Measurements from ENCODE around the gene NEIL1. TPM values are rescaled to one million over a fixed set of nuclear protein-coding genes. Genes with fewer than 3 reads are reported as not detected.

Gene NEIL1
- total RNA-seq, 1 donor from 2014 or later: 8.2 TPM

- no peaks in the 10 kb centered on the region for H3K27me3 ChIP-seq (ENCODE audit: low read depth)
- no peaks in the 10 kb centered on the region for H3K9me3 ChIP-seq (replicated peaks)
- peaks cover 93% of the 10 kb centered on the region for H3K36me3 ChIP-seq
- H3K27ac ChIP-seq (replicated peaks): no peak overlapping the region
- H3K4me3 ChIP-seq: no peak overlapping the region
- intact Hi-C loops (cut with micrococcal nuclease): no loop called here
- no peak for DNase-seq
- H3K4me1 ChIP-seq: no peaks in the 10 kb centered on the region
- no peak for TF ChIP-seq CTCF (IDR thresholded peaks at IDR 0.05; ENCODE audit: borderline replicate concordance)
These were observed 14.6 kb downstream of the NEIL1 start for GRCh38 chr15:75361361-75361988.

DNA sequence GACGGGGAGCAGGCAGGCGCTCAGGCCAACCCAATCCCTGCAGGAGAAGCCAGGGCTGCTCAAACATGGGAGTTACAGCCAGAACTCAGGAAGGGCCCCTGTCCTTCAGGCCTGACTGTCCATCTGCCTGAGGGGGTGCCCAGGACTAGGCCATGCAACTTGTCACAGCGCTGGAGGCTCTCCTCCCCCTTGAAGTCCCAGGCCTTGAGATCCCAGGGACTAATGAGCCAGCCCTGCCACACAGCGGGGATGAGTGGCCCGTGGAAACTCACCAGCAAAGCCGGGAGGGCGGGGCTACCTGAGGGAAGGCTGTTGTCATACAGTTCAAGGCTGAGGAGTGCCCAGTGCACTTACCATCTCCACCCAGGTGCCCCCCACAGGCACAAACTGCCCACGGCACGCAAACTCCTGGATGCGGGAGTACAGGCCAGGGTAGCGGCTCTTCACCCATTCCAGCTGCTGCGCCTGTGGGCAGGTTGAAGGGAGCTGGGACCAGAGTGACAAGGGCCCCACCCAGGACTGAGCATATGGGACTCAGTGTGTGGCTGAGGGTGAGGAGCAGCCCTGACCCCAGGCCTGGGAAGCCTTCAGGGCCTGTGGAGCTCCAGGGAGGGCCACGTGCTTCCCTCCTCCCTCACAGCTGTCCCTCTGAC, 15.3 kb downstream of the NEIL1 start:
- H3K9me3 ChIP-seq (replicated peaks): no peaks in the 10 kb centered on the region
- no peak for DNase-seq
- H3K27ac ChIP-seq (replicated peaks): no peak overlapping the region
- H3K4me1 ChIP-seq: peaks cover 5% of the 10 kb centered on the region
- TF ChIP-seq CTCF (IDR thresholded peaks at IDR 0.05; ENCODE audit: borderline replicate concordance): no peak
- no peak overlapping the region for H3K4me3 ChIP-seq
- no peaks in the 10 kb centered on the region for H3K27me3 ChIP-seq (ENCODE audit: low read depth)
- H3K36me3 ChIP-seq: peaks cover 93% of the 10 kb centered on the region
- intact Hi-C loops (cut with micrococcal nuclease): no loop called here

DNA sequence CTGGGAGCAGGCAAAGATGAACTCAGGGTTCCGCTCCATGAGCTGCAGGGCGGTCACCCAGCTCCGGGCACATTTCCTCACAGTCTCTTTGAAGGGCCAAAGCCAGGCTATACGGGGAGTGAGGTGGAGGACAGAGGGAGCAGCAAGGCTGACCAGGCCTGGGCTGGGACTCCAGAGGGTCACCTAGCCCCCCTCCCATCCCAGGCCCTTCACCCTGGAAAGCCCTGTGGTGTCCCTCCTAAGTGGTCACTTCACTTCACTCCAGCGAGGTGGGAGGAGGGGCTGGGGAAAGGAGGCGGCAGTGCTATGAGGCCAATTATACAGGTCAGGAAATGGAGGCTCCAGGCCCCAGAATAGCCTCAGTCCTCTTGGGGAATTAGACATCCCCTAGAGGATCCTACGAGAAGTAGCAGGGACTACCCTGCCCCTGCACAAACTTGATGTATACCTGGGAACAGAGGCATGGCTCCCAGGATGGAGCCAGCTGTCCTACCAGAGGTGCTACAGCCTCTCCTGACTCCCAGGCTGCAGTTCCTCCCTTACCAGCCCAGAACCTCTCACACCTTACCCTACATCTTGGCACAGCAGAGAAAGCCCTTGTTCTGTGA, 15.9 kb downstream of the NEIL1 start:
- Histone ChIP-seq H3K27ac (replicated peaks) (no peak overlapping the region), H3K36me3 (peaks cover 93% of the 10 kb centered on the region), H3K4me3 (no peak overlapping the region), H3K4me1 (peaks cover 12% of the 10 kb centered on the region), H3K27me3 (ENCODE audit: low read depth) (no peaks in the 10 kb centered on the region), H3K9me3 (replicated peaks) (no peaks in the 10 kb centered on the region)
- DNase-seq: no peak
- intact Hi-C loops (cut with micrococcal nuclease): no loop called here
- TF ChIP-seq CTCF (IDR thresholded peaks at IDR 0.05; ENCODE audit: borderline replicate concordance): no peak

- no peak for DNase-seq
- H3K4me1 ChIP-seq: peaks cover 19% of the 10 kb centered on the region
- H3K9me3 ChIP-seq (replicated peaks): no peaks in the 10 kb centered on the region
- no peaks in the 10 kb centered on the region for H3K27me3 ChIP-seq (ENCODE audit: low read depth)
- intact Hi-C loops (cut with micrococcal nuclease): no loop called here
- no peak overlapping the region for H3K27ac ChIP-seq (replicated peaks)
- H3K36me3 ChIP-seq: peaks cover 82% of the 10 kb centered on the region
- no peak for TF ChIP-seq CTCF (IDR thresholded peaks at IDR 0.05; ENCODE audit: borderline replicate concordance)
- H3K4me3 ChIP-seq: no peak overlapping the region
These were observed 16.9 kb downstream of the NEIL1 start for GRCh38 chr15:75363786-75364185.

GRCh38 chr15:75364881-75365280, 18.0 kb downstream of the NEIL1 start:
- Histone ChIP-seq H3K36me3 (peaks cover 71% of the 10 kb centered on the region), H3K9me3 (replicated peaks) (no peaks in the 10 kb centered on the region), H3K4me3 (no peak overlapping the region), H3K27me3 (ENCODE audit: low read depth) (no peaks in the 10 kb centered on the region), H3K27ac (replicated peaks) (no peak overlapping the region), H3K4me1 (peaks cover 30% of the 10 kb centered on the region)
- intact Hi-C loops (cut with micrococcal nuclease): loop anchor here (5.0 kb wide), 1 partner anchor 87 kb away; the partner anchor contains the start of gene SIN3A
- TF ChIP-seq CTCF (IDR thresholded peaks at IDR 0.05; ENCODE audit: borderline replicate concordance): no peak
- DNase-seq: no peak

All from left ventricle myocardium inferior (tissue), 1 donor.